Fibroblast of skin of scalp (primary cell): Measurements from ENCODE around the gene CCHCR1.

Source experiments
- DNase-seq: peaks from one replicate; pipeline ENCODE4 v3.0.0-alpha.2; 2013

The CCHCR1 gene

DNA sequence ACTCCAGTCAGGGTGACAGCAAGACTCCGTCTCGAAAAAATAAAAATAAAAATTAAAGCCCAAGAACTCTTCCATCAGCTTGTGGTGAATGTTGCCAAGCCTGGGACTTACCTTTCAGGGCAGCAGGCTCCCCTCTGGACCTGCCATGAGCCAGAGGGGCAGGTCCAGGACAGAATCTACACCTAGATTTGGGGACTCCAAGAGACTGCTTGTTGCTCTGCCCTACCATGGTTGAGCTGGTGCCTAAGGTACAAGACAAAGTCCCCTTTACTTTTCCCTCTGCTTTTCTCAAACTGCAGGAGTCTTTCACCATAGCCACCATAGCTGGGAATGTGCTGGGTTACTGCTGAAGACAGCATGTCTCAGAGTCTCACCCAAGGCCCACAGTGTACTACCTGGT, 54.5 kb downstream of the CCHCR1 start:
- no peak for DNase-seq

DNA sequence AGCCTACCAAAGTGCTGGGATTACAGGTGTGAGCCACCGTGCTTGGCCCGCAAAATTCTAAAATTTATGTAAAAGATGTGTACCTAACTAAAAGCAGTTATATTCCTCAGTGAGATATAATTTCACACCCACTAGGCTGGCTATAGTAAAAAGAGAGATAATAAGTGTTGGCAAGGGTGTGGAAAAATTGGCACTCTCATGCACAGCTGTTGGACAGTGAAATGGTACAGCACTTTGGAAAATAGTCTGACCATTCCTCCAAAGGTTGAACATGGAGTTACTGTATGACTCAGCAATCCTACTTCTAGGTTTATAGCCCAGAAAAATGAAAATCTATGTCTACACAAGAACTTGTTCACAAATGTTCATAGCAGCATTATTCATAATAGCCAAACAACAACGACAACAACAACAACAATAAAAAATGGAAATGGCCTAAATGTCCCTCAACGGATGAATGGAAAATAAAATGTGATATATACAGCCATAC, 59.1 kb downstream of the CCHCR1 start:
- no peak for DNase-seq

DNA sequence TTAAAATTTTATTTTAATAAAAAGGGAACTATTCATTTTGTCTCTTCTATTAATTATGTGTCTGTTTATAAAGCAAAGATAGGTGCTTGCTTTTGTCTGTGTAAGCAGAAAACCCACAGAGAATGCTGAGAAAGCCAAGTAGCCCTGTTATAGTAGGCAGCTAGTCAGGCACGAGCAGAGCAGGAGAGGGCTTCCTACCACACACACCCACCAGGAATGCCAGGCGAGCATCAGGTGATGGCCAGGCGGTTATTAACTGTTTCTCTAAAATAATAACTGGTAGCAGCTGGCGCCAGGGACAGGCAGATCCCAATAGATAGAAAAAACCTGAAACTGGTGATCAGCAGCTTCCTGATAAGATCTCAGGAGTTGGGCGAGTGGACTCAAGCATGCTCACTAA, 60.9 kb downstream of the CCHCR1 start:
- DNase-seq, result no peak

DNA sequence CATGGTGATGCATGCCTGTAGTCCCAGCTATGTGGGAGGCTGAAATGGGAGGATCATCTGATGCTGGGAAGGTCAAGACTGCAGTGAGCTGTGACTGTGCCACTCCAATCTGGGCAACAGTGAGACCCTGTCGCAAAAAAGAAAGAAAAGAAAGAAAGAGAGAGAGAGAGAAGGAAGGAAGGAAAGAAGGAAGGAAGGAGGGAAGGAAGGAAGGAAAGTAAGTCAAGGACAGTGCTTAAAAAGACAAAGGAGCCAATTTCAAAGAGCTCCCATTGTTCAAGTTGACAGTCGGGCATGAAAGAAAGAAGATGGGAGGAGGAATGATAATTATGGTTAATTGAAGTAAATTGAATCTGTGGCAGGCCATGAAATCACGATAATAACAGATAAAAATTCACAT, 61.4 kb downstream of the CCHCR1 start:
- DNase-seq, result no peak

DNA sequence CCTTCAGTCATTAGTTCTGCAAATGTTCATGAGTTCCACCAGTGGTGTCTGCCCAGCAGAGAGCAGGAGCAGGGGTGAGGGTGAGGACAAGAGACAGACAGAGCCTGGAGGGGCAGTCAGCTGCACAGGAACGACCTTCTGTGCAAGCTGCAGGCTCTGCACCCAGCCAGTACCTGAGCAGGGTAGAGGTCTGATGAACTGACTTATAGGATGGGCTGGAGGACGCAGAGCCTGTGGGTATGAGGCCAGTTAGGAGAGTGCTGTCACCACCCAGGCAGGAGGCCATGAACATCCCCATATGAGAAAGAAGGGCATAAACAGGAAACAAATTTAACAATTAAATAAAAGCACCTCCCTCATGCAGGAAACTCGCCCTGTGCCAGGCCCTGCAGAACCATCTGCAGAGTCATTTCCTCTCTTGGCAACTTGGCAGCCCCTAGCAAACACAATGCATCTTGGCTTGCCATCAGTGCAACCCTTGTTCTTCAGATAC, 63.2 kb downstream of the CCHCR1 start:
- no peak for DNase-seq

DNA sequence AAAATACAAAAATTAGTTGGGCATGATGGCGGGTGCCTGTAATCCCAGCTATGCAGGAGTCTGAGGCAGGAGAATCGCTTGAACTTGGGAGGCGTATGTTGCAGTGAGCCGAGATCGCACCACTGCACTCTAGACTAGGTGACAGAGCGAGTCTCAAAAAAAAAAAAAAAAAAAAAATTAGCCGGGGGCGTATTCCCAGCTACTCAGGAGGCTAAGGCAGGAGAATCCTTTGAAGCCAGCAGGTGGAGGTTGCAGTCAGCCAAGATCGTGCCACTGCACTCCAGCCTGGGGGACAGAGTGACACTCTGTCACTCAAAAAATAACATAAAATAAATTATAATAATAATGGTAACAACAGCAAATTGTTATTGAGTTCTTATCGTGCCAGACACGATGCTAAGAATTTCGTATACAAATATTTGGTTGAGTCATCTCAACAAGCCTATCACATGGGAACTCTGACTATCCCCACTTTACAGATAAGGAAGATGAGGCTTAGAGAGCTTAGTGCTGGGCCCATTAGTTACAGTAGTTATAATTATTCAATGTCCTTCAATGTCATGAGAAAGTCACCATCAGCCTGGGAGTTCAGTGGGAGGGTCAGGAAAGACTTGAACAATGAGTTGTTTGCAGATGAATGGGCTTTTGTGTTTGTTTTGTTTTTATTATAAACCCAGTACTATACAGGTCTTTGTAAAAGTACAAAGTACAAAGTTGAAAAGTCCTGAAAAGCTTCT, 64.7 kb downstream of the CCHCR1 start:
- DNase-seq, result no peak
